HCT116 (cell line): ENCODE data around the gene NPB. TPM values are rescaled to one million over a fixed set of nuclear protein-coding genes. Genes with fewer than 3 reads are reported as not detected.

Experiments used
- ATAC-seq: fragments of 200-7000 bp; cut with Tn5 transposase; 2 replicates; pipeline ENCODE4 v1.9.1; 2020; ENCODE audit warnings: mild to moderate bottlenecking, moderate library complexity
- BruUV-seq: library from RNA; stranded (reverse); fragments of 400-500 nt; replicated peaks from 2 replicates; lab custom pipeline; 2021; lab: Mats Ljungman, UMichigan
- CTCF ChIA-PET: fragments of 300-600 bp; sonication (Branson Sonifier 250); formaldehyde crosslinking; loops from one replicate; lab custom pipeline; 2021; ENCODE audit warnings: antibody characterized with exemption; lab: Charles Lee
- POLR2A ChIA-PET: fragments of 300-600, 350-600 bp; sonication (Branson Sonifier 250); formaldehyde crosslinking; loops from one replicate; lab custom pipeline; 2021; ENCODE audit warnings: antibody characterized with exemption; lab: Charles Lee
- RAD21 ChIA-PET, 2 experiments: fragments of 300-600 bp; sonication (Branson Sonifier 250); formaldehyde crosslinking; loops; one replicate each; lab custom pipeline; 2023; ENCODE audit warnings: low total read pairs in 2 of 2; ENCODE audit not compliant: uncharacterized antibody in 2 of 2, unreplicated experiment in 2 of 2, low non-redundant PET in 1 of 2; lab: Charles Lee
- DNase-seq: peaks from one replicate; pipeline ENCODE4 v3.0.0-alpha.2; 2010; ENCODE audit warnings: low read depth, low spot score
- H2AFZ ChIP-seq: fragments of 200-600 bp; shearing (Covaris generic), sonication (generic); 2 replicates; pipeline ENCODE4 v1.6.1; 2017; ENCODE audit warnings: low read depth, mixed run types, mixed read lengths, antibody characterized with exemption, low read length; ENCODE audit not compliant: poor library complexity, severe bottlenecking
- H3K27ac ChIP-seq: 2 replicates; pipeline ENCODE4 v1.5.1; 2012; ENCODE audit warnings: low read depth, low read length
- H3K27me3 ChIP-seq: fragments of 200-600 bp; sonication (generic); 2 replicates; pipeline ENCODE4 v1.6.1; 2016; ENCODE audit warnings: mixed run types, low read length, mixed read lengths; ENCODE audit not compliant: insufficient read depth
- H3K36me3 ChIP-seq, 2 experiments: fragments of 200-500 bp in 1 of 2; fragments of 200-600 bp in 1 of 2; sonication (Bioruptor generic) in 1 of 2; sonication (generic) in 1 of 2; 2 replicates each; pipeline versions ENCODE4 v1.5.1 to v1.6.1; 2014 to 2016; ENCODE audit warnings: low read length in 2 of 2, inconsistent platforms in 1 of 2, mixed read lengths in 1 of 2, mixed run types in 1 of 2; ENCODE audit not compliant: insufficient read depth in 2 of 2, control insufficient read depth in 1 of 2
- H3K4me1 ChIP-seq, 2 experiments: fragments of 200-600 bp in 1 of 2; sonication (generic) in 1 of 2; 2 replicates each; pipeline versions ENCODE4 v1.5.1 to v1.6.1; 2012 to 2017; ENCODE audit warnings: low read length in 2 of 2, inconsistent platforms in 1 of 2, mild to moderate bottlenecking in 1 of 2, mixed read lengths in 1 of 2, mixed run types in 1 of 2, moderate library complexity in 1 of 2; ENCODE audit not compliant: insufficient read depth in 2 of 2, control insufficient read depth in 1 of 2
- H3K4me2 ChIP-seq: fragments of 200-600 bp; sonication (generic); 2 replicates; pipeline ENCODE4 v1.6.1; 2017; ENCODE audit warnings: mixed run types, low read length, mixed read lengths
- H3K4me3 ChIP-seq, 2 experiments: fragments of 200-600 bp in 1 of 2; sonication (generic) in 1 of 2; replicated peaks in 1 of 2; 2 replicates each; pipeline ENCODE4 v1.5.1; 2011 to 2016; ENCODE audit warnings: low read length in 2 of 2, control low read depth in 1 of 2, low read depth in 1 of 2, mild to moderate bottlenecking in 1 of 2, mixed read lengths in 1 of 2, mixed run types in 1 of 2
- H3K79me2 ChIP-seq: fragments of 200-600 bp; sonication (generic); 2 replicates; pipeline ENCODE4 v1.6.1; 2017; ENCODE audit warnings: mild to moderate bottlenecking, mixed run types, low read length, moderate library complexity, mixed read lengths; ENCODE audit not compliant: insufficient read depth
- H3K9ac ChIP-seq: fragments of 200-600 bp; sonication (generic); 2 replicates; pipeline ENCODE4 v1.6.1; 2016; ENCODE audit warnings: low read length, mixed read lengths
- H3K9me2 ChIP-seq: fragments of 200-600 bp; sonication (generic), shearing (Covaris generic); 2 replicates; pipeline ENCODE4 v1.6.1; 2017; ENCODE audit warnings: mixed run types, mild to moderate bottlenecking, moderate library complexity; ENCODE audit not compliant: insufficient read depth
- H3K9me3 ChIP-seq, 2 experiments: fragments of 200-500 bp in 1 of 2; fragments of 200-600 bp in 1 of 2; sonication (Bioruptor generic) in 1 of 2; sonication (generic) in 1 of 2; 2 replicates each; pipeline ENCODE4 v1.6.1; 2014 to 2017; ENCODE audit warnings: low read length in 2 of 2, mixed read lengths in 2 of 2, inconsistent platforms in 1 of 2, low read depth in 1 of 2, mild to moderate bottlenecking in 1 of 2, mixed run types in 1 of 2, moderate library complexity in 1 of 2; ENCODE audit not compliant: control insufficient read depth in 1 of 2, insufficient read depth in 1 of 2
- H4K20me1 ChIP-seq: fragments of 200-600 bp; sonication (generic), shearing (Covaris generic); 2 replicates; pipeline ENCODE4 v1.6.1; 2017; ENCODE audit warnings: mixed run types, mild to moderate bottlenecking, moderate library complexity; ENCODE audit not compliant: insufficient read depth
- CBX3 ChIP-seq: IDR thresholded peaks from 2 replicates; pipeline ENCODE4 v1.6.1; 2012; ENCODE audit warnings: low read depth
- CEBPB ChIP-seq: IDR thresholded peaks from 2 replicates; pipeline ENCODE4 v1.6.1; 2012; ENCODE audit warnings: low read depth
- EZH2 ChIP-seq: fragments of 200-600 bp; sonication (generic); IDR thresholded peaks from 2 replicates; pipeline ENCODE4 v1.6.1; 2017; ENCODE audit warnings: antibody characterized with exemption, mixed run types
- POLR2A ChIP-seq: IDR thresholded peaks from 2 replicates; pipeline ENCODE4 v1.7.0; 2011; ENCODE audit warnings: borderline replicate concordance; ENCODE audit not compliant: insufficient read depth, insufficient read length; ENCODE audit errors: extremely low read depth
- RAD21 ChIP-seq: IDR thresholded peaks from 2 replicates; pipeline ENCODE4 v1.6.1; 2012; ENCODE audit warnings: low read depth, mild to moderate bottlenecking
- intact Hi-C: fragments of 100-400 bp; cut with micrococcal nuclease; formaldehyde crosslinking; loops from 2 replicates; pipeline ENCODE4 v1.10.0; 2022
- total RNA-seq: library from RNA; stranded (reverse); gene quantifications from one replicate; pipeline ENCODE4 v1.2.1, GENCODE V29; 2021; ENCODE audit not compliant: unreplicated experiment

NPB gene
- total RNA-seq, 1 experiment from 2014 or later: 1.2 TPM

GRCh38 chr17:81947189-81947588 lies 45.2 kb downstream of the NPB start, which contains the start of gene MYADML2:
Gene MYADML2, minus strand, starts transcription at chr17:81947233. Its CDS starts 5,492 bp downstream, at chr17:81941741.
- H3K4me2 ChIP-seq: no peak within 1 kb of the TSS
- no peak within 1 kb of the TSS for H3K27ac ChIP-seq
- no peak within 1 kb of the TSS for H3K9ac ChIP-seq
- H3K36me3 ChIP-seq: no peaks in the 10 kb centered on the region
- no peaks in the 10 kb centered on the region for H3K9me2 ChIP-seq
- ATAC-seq (no peak), DNase-seq (no peak)
- RAD21 ChIA-PET: no interaction called here
- no peaks in the 10 kb centered on the region for H3K9me3 ChIP-seq
- H3K4me3 ChIP-seq: no peak within 1 kb of the TSS
- H3K27me3 ChIP-seq: no peaks in the 10 kb centered on the region
- no peak within 1 kb of the TSS for H2AFZ ChIP-seq
- POLR2A ChIA-PET: no interaction called here
- no TSS peak for BruUV-seq
- TF ChIP-seq RAD21 (no peak), POLR2A (no peak), EZH2 (no peak), CEBPB (no peak)
- no peaks in the 10 kb centered on the region for H3K79me2 ChIP-seq
- H4K20me1 ChIP-seq: no peaks in the 10 kb centered on the region
- peaks cover 0 to 10% of the 10 kb centered on the region in 2 experiments; a peak in 1 of 4 replicates for H3K4me1 ChIP-seq
- CTCF ChIA-PET: interaction anchor here (0.7 to 1.0 kb wide), 2 partner anchors 12 kb away, joined by 3 to 4 read pairs; no protein-coding TSS in a partner anchor
- intact Hi-C loops: no loop called here

- no peaks in the 10 kb centered on the region for H3K9me3 ChIP-seq
- H3K79me2 ChIP-seq: no peaks in the 10 kb centered on the region
- no peak for DNase-seq
- TF ChIP-seq CBX3: no peak
- TF ChIP-seq, all 23 proteins: peak for 0
- Histone ChIP-seq H3K9ac (no peak overlapping the region), H3K27me3 (no peaks in the 10 kb centered on the region), H3K9me2 (no peaks in the 10 kb centered on the region), H2AFZ (no peak overlapping the region), H3K4me2 (no peak overlapping the region), H3K27ac (no peak overlapping the region), H3K4me1 (peaks cover 0 to 10% of the 10 kb centered on the region in 2 experiments; a peak in 1 of 4 replicates), H3K4me3 (no peak overlapping the region), H3K36me3 (no peaks in the 10 kb centered on the region), H4K20me1 (no peaks in the 10 kb centered on the region)
- no TSS peak for BruUV-seq
- no peak for ATAC-seq
- RAD21 ChIA-PET: no interaction called here
- POLR2A ChIA-PET: no interaction called here
- CTCF ChIA-PET: no interaction called here
- intact Hi-C loops: no loop called here
Measured at GRCh38 chr17:81948635-81949378, 46.8 kb downstream of the NPB start.
